SK-N-SH (cell line): Measurements from ENCODE around the gene SLC2A3. TPM values are rescaled to one million over a fixed set of nuclear protein-coding genes. Genes with fewer than 3 reads are reported as not detected.
"Not testable (repeated sequence)": the region's sequence is repeated elsewhere in the genome, so short reads cannot be mapped to it uniquely, and the experiment has no call there.

Experiments
- CTCF ChIA-PET: fragments of 300-600, 350-600 bp; formaldehyde crosslinking; extraction: SDS; loops from one replicate; lab custom pipeline; 2021; lab: Yijun Ruan, JAX
- POLR2A ChIA-PET: fragments of 350-600 bp; sonication (Branson Sonifier 250); formaldehyde crosslinking; extraction: SDS; loops from one replicate; lab custom pipeline; 2020; ENCODE audit warnings: antibody characterized with exemption, inconsistent platforms; lab: Yijun Ruan, JAX
- DNase-seq: peaks from one replicate; pipeline ENCODE4 v3.0.0; 2012
- H2AFZ ChIP-seq: fragments of 200-600 bp; sonication (generic); 2 replicates; pipeline ENCODE4 v1.8.1; 2016; ENCODE audit warnings: antibody characterized with exemption, mild to moderate bottlenecking, low read depth
- H3F3A ChIP-seq: fragments of 200-600 bp; sonication (generic); replicated peaks from 2 replicates; pipeline ENCODE3; 2016; ENCODE audit warnings: antibody characterized with exemption, mild to moderate bottlenecking; ENCODE audit not compliant: insufficient read depth
- H3K27ac ChIP-seq, 2 experiments: fragments of 200-500 bp in 1 of 2; fragments of 200-600 bp in 1 of 2; sonication (Bioruptor generic) in 1 of 2; sonication (generic), shearing (Covaris generic) in 1 of 2; 2 replicates each; pipeline versions ENCODE4 v1.5.1 to v1.6.1; 2014 to 2016; ENCODE audit warnings: low read depth in 2 of 2, inconsistent platforms in 1 of 2, low read length in 1 of 2, mild to moderate bottlenecking in 1 of 2, mixed read lengths in 1 of 2
- H3K27me3 ChIP-seq: fragments of 200-600 bp; sonication (generic), shearing (Covaris generic); 2 replicates; pipeline ENCODE4 v1.6.1; 2016; ENCODE audit warnings: mixed run types; ENCODE audit not compliant: insufficient read depth
- H3K36me3 ChIP-seq, 2 experiments: fragments of 200-500 bp in 1 of 2; fragments of 200-600 bp in 1 of 2; sonication (Bioruptor generic) in 1 of 2; sonication (generic) in 1 of 2; replicated peaks in 1 of 2; 2 replicates each; pipeline versions ENCODE3 to v1.5.1; 2014 to 2016; ENCODE audit warnings: low read length in 1 of 2, mild to moderate bottlenecking in 1 of 2; ENCODE audit not compliant: insufficient read depth in 2 of 2, control insufficient read depth in 1 of 2
- H3K4me1 ChIP-seq, 2 experiments: fragments of 200-500 bp in 1 of 2; fragments of 200-600 bp in 1 of 2; sonication (Bioruptor generic) in 1 of 2; sonication (generic), shearing (Covaris generic) in 1 of 2; 2 replicates each; pipeline versions ENCODE4 v1.5.1 to v1.6.1; 2014 to 2016; ENCODE audit warnings: low read depth in 1 of 2, low read length in 1 of 2, mixed run types in 1 of 2; ENCODE audit not compliant: insufficient read depth in 2 of 2, control insufficient read depth in 1 of 2
- H3K4me2 ChIP-seq: fragments of 200-600 bp; sonication (generic), shearing (Covaris generic); 2 replicates; pipeline ENCODE4 v1.6.1; 2017; ENCODE audit warnings: mixed run types
- H3K4me3 ChIP-seq, 2 experiments: fragments of 200-500 bp in 1 of 2; fragments of 200-600 bp in 1 of 2; sonication (Bioruptor generic) in 1 of 2; sonication (generic), shearing (Covaris generic) in 1 of 2; 2 replicates each; pipeline versions ENCODE4 v1.5.1 to v1.8.1; 2014 to 2016; ENCODE audit warnings: low read depth in 2 of 2, inconsistent platforms in 1 of 2, low read length in 1 of 2, mild to moderate bottlenecking in 1 of 2, mixed read lengths in 1 of 2, moderate library complexity in 1 of 2
- H3K79me2 ChIP-seq: fragments of 200-600 bp; sonication (generic); 2 replicates; pipeline ENCODE4 v1.8.1; 2017; ENCODE audit warnings: mild to moderate bottlenecking; ENCODE audit not compliant: insufficient read depth
- H3K9ac ChIP-seq: fragments of 200-600 bp; sonication (generic); 2 replicates; pipeline ENCODE4 v1.6.1; 2017; ENCODE audit warnings: mixed run types
- H3K9me2 ChIP-seq: fragments of 200-600 bp; sonication (generic); 2 replicates; pipeline ENCODE4 v1.6.1; 2017; ENCODE audit warnings: mixed run types
- H3K9me3 ChIP-seq: fragments of 200-600 bp; sonication (generic); 2 replicates; pipeline ENCODE4 v1.6.1; 2017; ENCODE audit warnings: mixed run types, mild to moderate bottlenecking, moderate library complexity
- H4K20me1 ChIP-seq: fragments of 200-600 bp; sonication (generic); 2 replicates; pipeline ENCODE4 v1.6.1; 2017; ENCODE audit warnings: mild to moderate bottlenecking, mixed run types; ENCODE audit not compliant: insufficient read depth
- FOSL2 ChIP-seq: IDR thresholded peaks from 2 replicates; pipeline ENCODE4 v1.4.0; 2012; ENCODE audit warnings: low read depth, mild to moderate bottlenecking, moderate library complexity, borderline replicate concordance
- GATA2 ChIP-seq: sonication (generic); formaldehyde crosslinking; IDR thresholded peaks from 2 replicates; pipeline ENCODE4 v1.5.0; 2020; ENCODE audit warnings: mild to moderate bottlenecking, missing genetic modification reagents
- MAX ChIP-seq: IDR thresholded peaks from 2 replicates; pipeline ENCODE4 v1.4.0; 2012; ENCODE audit warnings: low read depth
- MXI1 ChIP-seq: IDR thresholded peaks from 2 replicates; pipeline ENCODE4 v1.6.1; 2012; ENCODE audit warnings: mild to moderate bottlenecking, low read depth, low read length, improper control_type of control experiment
- NFIC ChIP-seq: IDR thresholded peaks from 2 replicates; pipeline ENCODE4 v1.4.0; 2012; ENCODE audit warnings: borderline replicate concordance
- PBX3 ChIP-seq: IDR thresholded peaks from 2 replicates; pipeline ENCODE4; 2012
- POLR2AphosphoS5 ChIP-seq: IDR thresholded peaks from 2 replicates; pipeline ENCODE4 v1.6.1; 2012; ENCODE audit warnings: low read depth, low read length
- RAD21 ChIP-seq: IDR thresholded peaks from 2 replicates; pipeline ENCODE4 v1.6.1; 2012; ENCODE audit warnings: mild to moderate bottlenecking, low read length
- SIN3A ChIP-seq: IDR thresholded peaks from 2 replicates; pipeline ENCODE4 v1.6.1; 2012; ENCODE audit warnings: low read depth, mild to moderate bottlenecking, low read length, moderate library complexity, borderline replicate concordance
- TAF1 ChIP-seq: IDR thresholded peaks from 2 replicates; pipeline ENCODE4 v1.6.1; 2012; ENCODE audit warnings: low read depth, mild to moderate bottlenecking, low read length, moderate library complexity, borderline replicate concordance
- TCF12 ChIP-seq: IDR thresholded peaks from 2 replicates; pipeline ENCODE4 v1.4.0; 2012
- USF1 ChIP-seq: IDR thresholded peaks from 2 replicates; pipeline ENCODE4 v1.4.0; 2012; ENCODE audit warnings: low read depth, borderline replicate concordance
- USF2 ChIP-seq: fragments of 150-350 bp; IDR thresholded peaks from 2 replicates; pipeline ENCODE4 v1.6.1; 2017; ENCODE audit warnings: antibody characterized with exemption, low read length, low read depth, borderline replicate concordance
- YY1 ChIP-seq: IDR thresholded peaks from 2 replicates; pipeline ENCODE4 v1.4.0; 2012; ENCODE audit warnings: low read depth, mild to moderate bottlenecking
- WGBS: methylation state at CpG from one replicate; pipeline ENCODE4 v1.1.6; 2017; ENCODE audit warnings: low lambda C conversion rate; 5-methylcytosine and 5-hydroxymethylcytosine counted together
- polyA plus RNA-seq, 3 experiments: library from polyadenylated mRNA; depleted of rRNA; stranded (reverse); fragments of >200 nt; gene quantifications; 2 replicates each; pipeline ENCODE4 v1.2.3, GENCODE V29; 2012
- TF ChIP-seq, protein P1 (sequence below): fragments of 150-350 bp; IDR thresholded peaks from 2 replicates; pipeline ENCODE4 v1.6.1; 2016; ENCODE audit warnings: mild to moderate bottlenecking, low read depth, low read length

Gene SLC2A3
- polyA plus RNA-seq, 1 of the 3 experiments (the other 2 are of a cell fraction) = 26.6 TPM

DNA sequence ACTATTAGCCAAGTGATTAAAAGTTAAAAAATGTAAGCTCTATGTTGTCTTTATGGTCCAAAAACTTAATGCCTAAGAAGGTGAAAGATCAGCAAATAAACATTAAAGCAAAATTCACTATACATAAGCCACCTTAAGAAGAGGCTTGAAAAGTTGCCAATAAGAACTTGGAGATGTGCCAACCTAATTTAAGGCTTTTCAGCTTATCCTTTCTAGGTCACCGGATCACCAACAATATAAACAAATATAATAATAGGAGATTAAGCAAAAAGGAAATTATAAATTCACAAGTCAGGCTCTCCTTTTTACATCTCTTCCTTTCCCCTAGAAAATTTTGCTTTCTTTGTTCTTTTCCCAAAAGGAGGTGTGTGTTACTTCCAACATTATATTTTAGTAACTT lies 30.9 kb downstream of the SLC2A3 start:
- H3K4me2 ChIP-seq = no peak overlapping the region
- no peaks in the 10 kb centered on the region for H3K79me2 ChIP-seq
- DNase-seq = no peak
- H3K9me2 ChIP-seq = no peaks in the 10 kb centered on the region
- H3K9me3 ChIP-seq = no peaks in the 10 kb centered on the region
- no peak overlapping the region for H3K9ac ChIP-seq
- H4K20me1 ChIP-seq = no peaks in the 10 kb centered on the region
- no peaks in the 10 kb centered on the region for H3K27me3 ChIP-seq
- H3K36me3 ChIP-seq = no peaks in the 10 kb centered on the region
- WGBS = 10% methylated on average over 1 of the region's 1 CpG
- 0 out of 2 replicates have a peak overlapping the region, but pooled peaks have one; percentile 31 for H2AFZ ChIP-seq
- ChIA-PET POLR2A (no interaction called here), CTCF (interaction anchor here (0.5 to 0.6 kb wide), 2 partner anchors 79 to 90 kb away, joined by 3 read pairs; no protein-coding TSS in a partner anchor)
- no peaks in the 10 kb centered on the region for H3F3A ChIP-seq
- TF ChIP-seq RAD21 (no peak), GATA2 (CRISPR knock-in tag) (no peak)
- no peak overlapping the region for H3K27ac ChIP-seq
- no peak overlapping the region for H3K4me3 ChIP-seq
- no peaks in the 10 kb centered on the region; a peak in 1 of 4 replicates for H3K4me1 ChIP-seq

GRCh38 chr12:7902416-7902815 lies 33.6 kb downstream of the SLC2A3 start:
- 55% methylated on average over 8 of the region's 8 CpGs for WGBS
- not testable (repeated sequence) for H3K4me2 ChIP-seq

DNA sequence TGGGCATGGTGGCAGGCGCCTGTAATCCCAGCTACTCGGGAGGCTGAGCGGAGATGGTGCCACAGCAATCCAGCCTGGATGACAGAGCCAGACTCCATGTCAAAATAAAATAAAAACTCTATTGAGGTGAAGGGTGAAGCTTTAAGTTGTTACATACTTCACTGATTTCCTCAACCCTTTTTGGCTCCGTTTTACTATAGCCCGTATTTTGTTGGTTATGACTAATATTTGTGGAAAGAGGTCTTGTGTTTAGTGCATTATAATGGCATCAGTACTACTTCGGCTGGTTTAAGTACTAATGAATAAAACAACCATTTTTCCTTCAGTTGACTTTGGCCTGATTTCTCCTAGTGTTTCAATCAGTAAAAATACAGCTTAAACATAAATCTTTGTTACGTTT lies 36.2 kb downstream of the SLC2A3 start:
- no peak for TF ChIP-seq SIN3A
- TF ChIP-seq YY1 = no peak
- no peak for TF ChIP-seq MXI1
- no peak for TF ChIP-seq FOSL2
- TF ChIP-seq MAX = no peak
- no peak for TF ChIP-seq NFIC
- TF ChIP-seq USF1 = no peak
- no peak for TF ChIP-seq TAF1
- no peak for TF ChIP-seq USF2
- TF ChIP-seq POLR2AphosphoS5 = no peak
- no peak for TF ChIP-seq TCF12
- TF ChIP-seq, protein P1, sequence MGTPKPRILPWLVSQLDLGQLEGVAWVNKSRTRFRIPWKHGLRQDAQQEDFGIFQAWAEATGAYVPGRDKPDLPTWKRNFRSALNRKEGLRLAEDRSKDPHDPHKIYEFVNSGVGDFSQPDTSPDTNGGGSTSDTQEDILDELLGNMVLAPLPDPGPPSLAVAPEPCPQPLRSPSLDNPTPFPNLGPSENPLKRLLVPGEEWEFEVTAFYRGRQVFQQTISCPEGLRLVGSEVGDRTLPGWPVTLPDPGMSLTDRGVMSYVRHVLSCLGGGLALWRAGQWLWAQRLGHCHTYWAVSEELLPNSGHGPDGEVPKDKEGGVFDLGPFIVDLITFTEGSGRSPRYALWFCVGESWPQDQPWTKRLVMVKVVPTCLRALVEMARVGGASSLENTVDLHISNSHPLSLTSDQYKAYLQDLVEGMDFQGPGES = no peak
- TF ChIP-seq PBX3 = no peak
- no peak overlapping the region for H2AFZ ChIP-seq
- H3K36me3 ChIP-seq = no peaks in the 10 kb centered on the region
- no peaks in the 10 kb centered on the region for H3F3A ChIP-seq
- no peaks in the 10 kb centered on the region for H3K27me3 ChIP-seq
- H3K4me3 ChIP-seq = no peak overlapping the region
- no peaks in the 10 kb centered on the region for H4K20me1 ChIP-seq
- ChIA-PET POLR2A (no interaction called here), CTCF (no interaction called here)
- H3K79me2 ChIP-seq = no peaks in the 10 kb centered on the region
- no peaks in the 10 kb centered on the region; a peak in 1 of 4 replicates for H3K4me1 ChIP-seq
- H3K9ac ChIP-seq = no peak overlapping the region
- 50% methylated on average over 7 of the region's 7 CpGs for WGBS
- no peaks in the 10 kb centered on the region for H3K9me3 ChIP-seq
- H3K4me2 ChIP-seq = no peak overlapping the region
- no peak overlapping the region for H3K27ac ChIP-seq
- no peaks in the 10 kb centered on the region for H3K9me2 ChIP-seq
- no peak for DNase-seq

More at GRCh38 chr12:7902416-7902815, 33.6 kb downstream of the SLC2A3 start:
- CTCF ChIA-PET, H3K4me1 ChIP-seq, POLR2A ChIA-PET, H3K79me2 ChIP-seq, H3K4me3 ChIP-seq, H3F3A ChIP-seq, H4K20me1 ChIP-seq, H3K9me2 ChIP-seq, H3K36me3 ChIP-seq, DNase-seq, H3K9ac ChIP-seq, H3K27me3 ChIP-seq, H2AFZ ChIP-seq, H3K9me3 ChIP-seq, H3K27ac ChIP-seq: not testable (repeated sequence)
